Measurements from ENCODE around the gene CLNK.

- TF ChIP-seq CTCF (IDR thresholded peaks at IDR 0.05) (no peak), POLR2A (IDR thresholded peaks at IDR 0.05) (no peak)
Observed at GRCh38 chr4:10732914-10733415, 48.4 kb upstream of the CLNK start.
